Epithelial cell of esophagus (primary cell): ENCODE measurements around the gene CA9.

Source experiments
- DNase-seq: peaks from one replicate; pipeline ENCODE4 v3.0.0; 2010; ENCODE audit warnings: low read depth
- H3K4me3 ChIP-seq: 2 replicates; pipeline ENCODE4 v1.5.1; 2011; ENCODE audit warnings: mild to moderate bottlenecking, low read length, control low read depth
- CTCF ChIP-seq: IDR thresholded peaks from 2 replicates; pipeline ENCODE4 v1.5.1; 2011; ENCODE audit warnings: low read depth, mild to moderate bottlenecking, low read length, control low read depth, inconsistent platforms; ENCODE audit not compliant: insufficient read depth; ENCODE audit errors: missing control alignments

CA9 gene

GRCh38 chr9:35669331-35670145 lies 4.2 kb upstream of the CA9 start:
- H3K4me3 ChIP-seq, result no peak overlapping the region
- no peak for TF ChIP-seq CTCF
- peak; percentile 64 for DNase-seq

- H3K4me3 ChIP-seq, result no peak overlapping the region
- DNase-seq, result no peak
- TF ChIP-seq CTCF, result no peak
These were observed 265 bp downstream of the CA9 start for GRCh38 chr9:35674025-35674361.

- peak overlapping the region; percentile 33 for H3K4me3 ChIP-seq
- DNase-seq, result no peak
- TF ChIP-seq CTCF, result no peak
These were observed 1.5 kb downstream of the CA9 start for GRCh38 chr9:35675204-35675603.

GRCh38 chr9:35675732-35676392 lies 2.1 kb downstream of the CA9 start:
- TF ChIP-seq CTCF, result no peak
- peak overlapping the region; percentile 33 for H3K4me3 ChIP-seq
- no peak for DNase-seq

- TF ChIP-seq CTCF, result no peak
- no peak overlapping the region for H3K4me3 ChIP-seq
- no peak for DNase-seq
These were observed 5.4 kb downstream of the CA9 start for GRCh38 chr9:35679091-35679490.

- no peak for TF ChIP-seq CTCF
- no peak for DNase-seq
- no peak overlapping the region for H3K4me3 ChIP-seq
These were observed 6.1 kb downstream of the CA9 start for GRCh38 chr9:35679766-35680330.
